ENCODE results near the gene CAMK4.

- TF ChIP-seq, protein P1, sequence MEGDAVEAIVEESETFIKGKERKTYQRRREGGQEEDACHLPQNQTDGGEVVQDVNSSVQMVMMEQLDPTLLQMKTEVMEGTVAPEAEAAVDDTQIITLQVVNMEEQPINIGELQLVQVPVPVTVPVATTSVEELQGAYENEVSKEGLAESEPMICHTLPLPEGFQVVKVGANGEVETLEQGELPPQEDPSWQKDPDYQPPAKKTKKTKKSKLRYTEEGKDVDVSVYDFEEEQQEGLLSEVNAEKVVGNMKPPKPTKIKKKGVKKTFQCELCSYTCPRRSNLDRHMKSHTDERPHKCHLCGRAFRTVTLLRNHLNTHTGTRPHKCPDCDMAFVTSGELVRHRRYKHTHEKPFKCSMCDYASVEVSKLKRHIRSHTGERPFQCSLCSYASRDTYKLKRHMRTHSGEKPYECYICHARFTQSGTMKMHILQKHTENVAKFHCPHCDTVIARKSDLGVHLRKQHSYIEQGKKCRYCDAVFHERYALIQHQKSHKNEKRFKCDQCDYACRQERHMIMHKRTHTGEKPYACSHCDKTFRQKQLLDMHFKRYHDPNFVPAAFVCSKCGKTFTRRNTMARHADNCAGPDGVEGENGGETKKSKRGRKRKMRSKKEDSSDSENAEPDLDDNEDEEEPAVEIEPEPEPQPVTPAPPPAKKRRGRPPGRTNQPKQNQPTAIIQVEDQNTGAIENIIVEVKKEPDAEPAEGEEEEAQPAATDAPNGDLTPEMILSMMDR (IDR thresholded peaks at IDR 0.05; ENCODE audit: low read depth, low read length): no peak
- no peak for TF ChIP-seq EZH2phosphoT487 (IDR thresholded peaks at IDR 0.05; ENCODE audit: low read depth)
These were observed 311.8 kb downstream of the CAMK4 start for GRCh38 chr5:111535879-111536549.

Data from OCI-LY3 (cell line).